Cardiac fibroblast (primary cell): ENCODE data around the gene NID2.

Experiments
- DNase-seq, 2 donors: peaks; one replicate each; pipeline versions ENCODE4 v3.0.0 to v3.0.0-alpha.2; 2010; ENCODE audit warnings: low read depth in 2 of 2
- H3K4me3 ChIP-seq, 2 donors: replicated peaks in 1 of 2; 1 replicate in 1 of 2; 2 replicates in 1 of 2; pipeline ENCODE4 v1.5.1; 2011; ENCODE audit warnings: low read depth in 2 of 2, low read length in 2 of 2, mild to moderate bottlenecking in 2 of 2, moderate library complexity in 1 of 2
- TF ChIP-seq, protein P1 (sequence below): IDR thresholded peaks from one replicate; pipeline ENCODE4 v1.5.1; 2011; ENCODE audit warnings: low read depth, mild to moderate bottlenecking, low read length, inconsistent platforms

Gene NID2

DNA sequence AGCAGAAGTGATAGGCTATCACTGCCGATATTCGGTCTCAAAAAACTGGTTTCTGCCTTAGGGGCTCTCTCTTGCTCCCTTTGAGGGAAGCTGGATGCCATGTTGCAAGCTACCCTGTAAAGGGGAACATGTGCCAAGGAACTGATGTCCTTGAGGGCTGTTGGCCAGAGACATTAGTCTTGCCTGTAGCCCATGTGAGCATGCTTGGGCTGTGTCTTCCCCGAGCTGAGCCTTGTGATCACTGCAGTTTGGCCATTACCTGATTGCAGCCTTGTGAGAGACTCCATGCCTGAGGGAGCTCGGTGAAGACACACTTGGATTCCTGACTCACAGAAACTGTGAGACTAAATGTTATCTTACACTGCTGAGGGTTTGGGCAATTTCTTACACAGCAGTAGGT lies 60.7 kb downstream of the NID2 start:
- TF ChIP-seq, protein P1, sequence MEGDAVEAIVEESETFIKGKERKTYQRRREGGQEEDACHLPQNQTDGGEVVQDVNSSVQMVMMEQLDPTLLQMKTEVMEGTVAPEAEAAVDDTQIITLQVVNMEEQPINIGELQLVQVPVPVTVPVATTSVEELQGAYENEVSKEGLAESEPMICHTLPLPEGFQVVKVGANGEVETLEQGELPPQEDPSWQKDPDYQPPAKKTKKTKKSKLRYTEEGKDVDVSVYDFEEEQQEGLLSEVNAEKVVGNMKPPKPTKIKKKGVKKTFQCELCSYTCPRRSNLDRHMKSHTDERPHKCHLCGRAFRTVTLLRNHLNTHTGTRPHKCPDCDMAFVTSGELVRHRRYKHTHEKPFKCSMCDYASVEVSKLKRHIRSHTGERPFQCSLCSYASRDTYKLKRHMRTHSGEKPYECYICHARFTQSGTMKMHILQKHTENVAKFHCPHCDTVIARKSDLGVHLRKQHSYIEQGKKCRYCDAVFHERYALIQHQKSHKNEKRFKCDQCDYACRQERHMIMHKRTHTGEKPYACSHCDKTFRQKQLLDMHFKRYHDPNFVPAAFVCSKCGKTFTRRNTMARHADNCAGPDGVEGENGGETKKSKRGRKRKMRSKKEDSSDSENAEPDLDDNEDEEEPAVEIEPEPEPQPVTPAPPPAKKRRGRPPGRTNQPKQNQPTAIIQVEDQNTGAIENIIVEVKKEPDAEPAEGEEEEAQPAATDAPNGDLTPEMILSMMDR: no peak
- DNase-seq: no peak
- H3K4me3 ChIP-seq: no peak overlapping the region

DNA sequence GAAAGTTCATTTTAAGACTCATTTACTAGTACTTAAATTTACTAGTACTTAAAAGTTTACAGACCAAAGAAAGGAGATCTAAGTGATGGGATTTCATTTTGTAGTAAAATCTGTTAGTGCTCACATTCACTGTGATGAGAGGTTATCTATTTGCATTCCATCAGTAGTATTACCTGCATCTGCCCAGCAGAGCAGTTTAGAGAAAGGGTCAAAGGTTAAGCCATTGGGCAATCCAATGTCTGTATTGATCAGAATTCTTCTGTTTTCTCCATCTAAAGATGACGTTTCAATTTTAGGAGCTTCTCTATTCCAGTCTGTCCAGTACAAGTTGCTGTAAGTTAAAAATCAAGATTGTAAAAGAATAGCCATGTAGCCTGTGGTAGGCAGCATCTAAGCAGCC lies 61.2 kb downstream of the NID2 start:
- H3K4me3 ChIP-seq: no peak overlapping the region
- DNase-seq: no peak
- TF ChIP-seq, protein P1: no peak

DNA sequence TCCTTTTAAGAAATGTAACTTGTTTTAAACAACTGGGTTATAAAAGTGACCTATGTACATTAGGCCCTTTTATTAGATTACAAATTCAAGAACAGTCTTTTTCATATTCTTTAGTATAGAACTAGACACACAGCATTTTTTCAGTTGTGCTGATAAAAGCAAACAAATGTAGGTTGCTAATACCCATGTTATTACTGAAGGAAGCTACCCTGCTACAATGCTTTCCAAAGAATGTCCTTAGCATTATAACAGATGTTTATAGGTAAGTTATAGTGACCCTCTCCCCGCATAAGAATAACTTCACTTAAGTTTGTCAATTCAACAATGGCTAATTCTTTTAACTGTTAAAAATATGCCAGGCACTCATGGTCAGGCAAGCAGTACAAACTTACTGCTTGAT lies 61.6 kb downstream of the NID2 start:
- no peak for DNase-seq
- H3K4me3 ChIP-seq: no peak overlapping the region
- TF ChIP-seq, protein P1: no peak

- TF ChIP-seq, protein P1: no peak
These were observed 62.5 kb downstream of the NID2 start for GRCh38 chr14:52006361-52006760.

DNA sequence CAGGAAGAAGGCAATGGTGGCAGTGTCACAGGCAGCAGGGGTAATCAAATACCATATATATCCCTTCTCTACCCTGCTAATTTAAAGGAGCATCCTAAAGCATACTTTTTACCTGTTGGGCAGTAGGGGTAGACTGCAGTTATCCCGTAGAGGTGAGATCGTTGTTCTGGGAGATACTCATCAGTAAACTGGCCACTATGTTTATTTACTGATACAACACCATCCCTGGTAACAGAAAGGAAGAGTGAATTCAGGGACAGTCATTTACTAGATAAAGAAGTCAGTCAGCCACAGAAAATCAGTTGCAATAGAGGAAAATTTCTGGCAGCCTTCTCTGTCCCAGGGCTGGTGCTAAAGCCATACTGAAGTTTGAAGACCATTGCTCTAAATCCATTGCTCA lies 63.2 kb downstream of the NID2 start:
- TF ChIP-seq, protein P1: no peak

More at GRCh38 chr14:52006361-52006760, 62.5 kb downstream of the NID2 start:
- H3K4me3 ChIP-seq: no peak overlapping the region
- no peak for DNase-seq

DNA sequence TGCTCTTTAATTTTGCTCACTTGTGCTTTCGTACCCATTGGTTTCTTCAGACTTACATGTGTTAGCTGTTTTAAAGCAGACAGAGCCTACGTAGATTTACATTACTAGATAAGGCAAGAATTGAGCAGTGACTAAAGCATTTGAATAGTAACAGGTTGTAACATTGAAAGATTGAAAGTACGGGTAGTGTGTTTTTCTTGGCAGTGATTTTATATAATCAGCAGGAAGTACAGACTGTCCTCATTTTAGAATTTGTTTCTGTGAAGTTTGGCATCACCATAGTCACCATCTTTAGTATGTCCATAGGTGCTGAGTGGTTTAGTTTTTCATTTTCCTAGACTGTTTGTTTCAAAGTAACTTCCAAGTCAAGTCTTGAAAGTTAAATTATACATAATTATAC lies 65.5 kb downstream of the NID2 start:
- TF ChIP-seq, protein P1: no peak
- DNase-seq: peak; percentile 89 to 90
- no peak overlapping the region for H3K4me3 ChIP-seq

More for the DNA sequence above, 63.2 kb downstream of the NID2 start:
- no peak overlapping the region for H3K4me3 ChIP-seq
- no peak for DNase-seq

GRCh38 chr14:52002542-52002941 lies 66.3 kb downstream of the NID2 start:
- TF ChIP-seq, protein P1: no peak
- H3K4me3 ChIP-seq: no peak overlapping the region
- DNase-seq: no peak
